Measurements from ENCODE around the gene SLC25A45. TPM values are rescaled to one million over a fixed set of nuclear protein-coding genes. Genes with fewer than 3 reads are reported as not detected.
A peak's percentile ranks its signal among the peaks of the same experiment; 100 is the strongest.

Gene SLC25A45
- polyA plus RNA-seq, 1 donor (not counting 4 experiments of a cell fraction or from before 2014, with no cell fraction given), result 0.20 TPM

GRCh38 chr11:65392186-65392829, 9.9 kb upstream of the SLC25A45 start:
- no peak for TF ChIP-seq CTCF (optimal IDR thresholded peaks at IDR 0.05 in 1 of 3, IDR thresholded peaks at IDR 0.05 in 1 of 3, conservative IDR thresholded peaks at IDR 0.05 in 1 of 3; ENCODE audit: extremely low read depth in 1 of 3, insufficient read depth in 2 of 3, low read length in 3 of 3)
- no peak for TF ChIP-seq EZH2 (IDR thresholded peaks at IDR 0.05; ENCODE audit: low read length)
- Histone ChIP-seq H4K20me1 (ENCODE audit: control insufficient read depth, extremely low read depth, insufficient read depth, low read length) (peaks cover 2% of the 10 kb centered on the region), H3K27me3 (ENCODE audit: control insufficient read depth, extremely low read depth, insufficient read depth, low read length) (no peaks in the 10 kb centered on the region), H2AFZ (ENCODE audit: control insufficient read depth, low read length) (no peak overlapping the region), H3K4me2 (ENCODE audit: control insufficient read depth, extremely low read depth, insufficient read depth, low read depth, low read length) (no peak overlapping the region), H3K4me1 (ENCODE audit: control insufficient read depth, extremely low read depth, insufficient read depth, low read length) (peaks cover 37% of the 10 kb centered on the region), H3K36me3 (ENCODE audit: control insufficient read depth in 2 of 2, extremely low read depth in 1 of 2, insufficient read depth in 2 of 2, low read length in 2 of 2) (peaks cover 23 to 34% of the 10 kb centered on the region in 2 experiments), H3K4me3 (ENCODE audit: control insufficient read depth in 2 of 3, extremely low read depth in 1 of 3, insufficient read depth in 2 of 3, low read depth in 1 of 3, low read length in 3 of 3) (no peak overlapping the region), H3K9me3 (ENCODE audit: control insufficient read depth, low read depth, low read length) (no peaks in the 10 kb centered on the region), H3K27ac (ENCODE audit: control insufficient read depth, insufficient read depth, low read length) (no peak overlapping the region), H3K79me2 (ENCODE audit: control insufficient read depth, insufficient read depth, low read length) (peaks cover 48% of the 10 kb centered on the region), H3K9me1 (ENCODE audit: control insufficient read depth, extremely low read depth, insufficient read depth, low read length) (peaks cover 3% of the 10 kb centered on the region), H3K9ac (ENCODE audit: control insufficient read depth, extremely low read depth, insufficient read depth, low read length) (no peak overlapping the region)
- DNase-seq (ENCODE audit: low read depth, low spot score) (no peak), FAIRE-seq (no peak)
- dilution Hi-C loops (cut with MboI; ENCODE audit: extremely low pct_ligation_motif_present, low sequenced_read_pairs), result no loop called here

DNA sequence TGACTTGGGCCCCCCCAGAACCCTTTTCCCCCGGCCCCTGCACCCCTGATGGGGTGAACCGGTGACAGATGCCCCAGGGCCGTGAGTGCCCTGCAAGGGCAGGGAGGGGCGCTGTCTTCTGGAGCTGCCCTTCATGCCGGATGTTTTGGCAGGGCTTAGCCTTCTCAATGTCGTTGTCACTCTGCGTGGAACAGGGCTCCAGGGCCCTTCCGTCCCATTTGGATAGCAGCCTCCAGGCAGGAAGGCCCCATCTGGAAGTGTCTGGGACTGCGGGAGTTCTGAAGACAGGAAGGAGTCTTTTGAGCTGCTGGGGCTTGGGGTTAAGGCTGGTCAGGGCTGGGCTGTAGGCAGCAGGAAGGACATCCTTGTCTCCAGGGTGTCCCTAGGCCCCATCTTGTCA, 8.6 kb upstream of the SLC25A45 start:
- Histone ChIP-seq H3K4me2 (ENCODE audit: control insufficient read depth, extremely low read depth, insufficient read depth, low read depth, low read length) (peak overlapping the region; percentile 62), H3K4me3 (ENCODE audit: control insufficient read depth in 2 of 3, extremely low read depth in 1 of 3, insufficient read depth in 2 of 3, low read depth in 1 of 3, low read length in 3 of 3) (peak overlapping the region; percentile 5 to 44 (median 27)), H2AFZ (ENCODE audit: control insufficient read depth, low read length) (no peak overlapping the region), H3K9me3 (ENCODE audit: control insufficient read depth, low read depth, low read length) (no peaks in the 10 kb centered on the region), H3K27me3 (ENCODE audit: control insufficient read depth, extremely low read depth, insufficient read depth, low read length) (no peaks in the 10 kb centered on the region), H3K4me1 (ENCODE audit: control insufficient read depth, extremely low read depth, insufficient read depth, low read length) (peaks cover 42% of the 10 kb centered on the region), H3K36me3 (ENCODE audit: control insufficient read depth in 2 of 2, extremely low read depth in 1 of 2, insufficient read depth in 2 of 2, low read length in 2 of 2) (peaks cover 23 to 31% of the 10 kb centered on the region in 2 experiments), H3K9me1 (ENCODE audit: control insufficient read depth, extremely low read depth, insufficient read depth, low read length) (peaks cover 3% of the 10 kb centered on the region), H3K27ac (ENCODE audit: control insufficient read depth, insufficient read depth, low read length) (peak overlapping the region; percentile 8), H3K79me2 (ENCODE audit: control insufficient read depth, insufficient read depth, low read length) (peaks cover 54% of the 10 kb centered on the region), H4K20me1 (ENCODE audit: control insufficient read depth, extremely low read depth, insufficient read depth, low read length) (peaks cover 2% of the 10 kb centered on the region), H3K9ac (ENCODE audit: control insufficient read depth, extremely low read depth, insufficient read depth, low read length) (peak overlapping the region; percentile 50)
- no peak for FAIRE-seq
- TF ChIP-seq CTCF (optimal IDR thresholded peaks at IDR 0.05 in 1 of 3, IDR thresholded peaks at IDR 0.05 in 1 of 3, conservative IDR thresholded peaks at IDR 0.05 in 1 of 3; ENCODE audit: extremely low read depth in 1 of 3, insufficient read depth in 2 of 3, low read length in 3 of 3), result peak in 1 of 3 experiments; percentile 9
- no peak for TF ChIP-seq EZH2 (IDR thresholded peaks at IDR 0.05; ENCODE audit: low read length)
- dilution Hi-C loops (cut with MboI; ENCODE audit: extremely low pct_ligation_motif_present, low sequenced_read_pairs), result no loop called here
- DNase-seq (ENCODE audit: low read depth, low spot score), result no peak

All from keratinocyte (primary cell).